ENCODE measurements around the gene DPH6.
"Not testable (repeated sequence)": the region's sequence is repeated elsewhere in the genome, so short reads cannot be mapped to it uniquely, and the experiment has no call there.

The DPH6 gene

DNA sequence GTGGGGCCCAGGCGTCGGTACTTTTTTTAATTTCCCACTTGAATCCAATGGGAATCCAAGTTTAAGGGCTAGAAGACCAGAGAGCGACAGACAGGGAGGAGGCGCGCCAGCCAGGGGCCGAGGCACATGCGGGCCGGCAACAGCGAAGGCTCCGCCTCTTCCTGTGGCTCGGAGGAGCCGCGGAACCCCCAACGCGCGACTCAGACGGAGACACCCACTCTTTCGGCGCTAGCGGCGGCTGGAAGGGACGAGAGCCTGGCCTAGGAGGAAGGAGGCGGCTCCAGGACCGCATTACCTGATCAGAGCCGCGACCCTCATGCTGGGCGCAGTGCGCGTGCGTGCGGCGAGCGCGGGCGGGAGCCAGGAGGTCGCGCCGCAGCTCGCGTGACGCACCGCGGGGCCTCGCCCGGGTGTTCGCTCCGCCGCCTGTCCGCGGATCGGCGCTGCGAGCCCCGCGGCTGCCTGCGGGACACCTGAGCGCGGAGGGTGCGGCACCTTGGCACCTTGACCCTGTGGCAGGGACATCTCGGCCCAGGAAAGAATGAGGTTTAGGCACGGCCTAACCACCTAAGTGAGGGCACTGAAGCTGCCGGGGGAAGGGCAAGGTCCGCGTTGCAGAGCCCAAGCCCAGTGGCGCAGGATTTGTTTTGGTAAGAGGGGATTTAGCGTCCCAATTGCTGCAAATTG, at the start of gene DPH6:
Gene DPH6 (minus strand): TSS at position 342 of the 687 bp plus-strand sequence. CDS start 24 bp downstream, at position 318.
- peak; percentile 57 for DNase-seq (ENCODE audit: low read depth, low spot score)

DNA sequence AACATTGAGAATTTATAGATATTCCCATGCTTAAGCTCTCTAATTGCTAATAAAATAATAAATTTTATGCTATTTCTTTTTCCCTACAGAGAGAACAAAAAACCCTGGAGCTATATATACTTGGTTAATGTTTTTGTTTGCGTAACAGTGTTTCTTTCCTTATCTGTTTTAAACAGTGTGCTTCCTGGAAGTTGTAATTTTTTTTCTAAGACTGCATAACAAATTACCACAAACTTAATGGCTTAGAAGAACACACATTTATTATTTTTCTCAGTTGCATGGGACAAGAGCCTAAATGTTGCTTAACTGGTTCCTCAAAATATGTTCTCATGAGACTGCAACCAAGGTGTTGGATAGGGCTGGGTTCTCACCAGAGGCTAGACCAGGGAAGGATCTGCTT, 49.7 kb upstream of the DPH6 start:
- no peak for DNase-seq (ENCODE audit: low read depth, low spot score)

DNA sequence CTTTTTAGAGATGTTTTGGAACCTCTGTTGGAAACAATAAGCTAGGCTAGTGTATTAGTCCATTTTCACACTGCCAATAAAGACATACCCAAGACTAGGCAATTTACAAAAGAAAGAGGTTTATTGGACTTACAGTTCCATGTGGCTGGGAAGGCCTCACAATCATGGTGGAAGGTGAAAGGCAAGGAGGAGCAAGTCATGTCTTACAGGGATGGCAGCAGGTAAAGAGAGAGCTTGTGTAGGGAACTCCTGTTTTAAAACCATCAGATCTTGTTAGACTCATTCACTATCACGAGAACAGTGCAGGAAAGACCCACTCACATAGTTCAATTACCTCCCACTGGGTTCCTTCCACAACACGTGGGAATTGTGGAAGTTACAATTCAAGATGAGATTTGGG, 46.0 kb upstream of the DPH6 start:
- DNase-seq (ENCODE audit: low read depth, low spot score): not testable (repeated sequence)

GRCh38 chr15:35583863-35584528, 38.0 kb upstream of the DPH6 start:
- DNase-seq (ENCODE audit: low read depth, low spot score): no peak

DNA sequence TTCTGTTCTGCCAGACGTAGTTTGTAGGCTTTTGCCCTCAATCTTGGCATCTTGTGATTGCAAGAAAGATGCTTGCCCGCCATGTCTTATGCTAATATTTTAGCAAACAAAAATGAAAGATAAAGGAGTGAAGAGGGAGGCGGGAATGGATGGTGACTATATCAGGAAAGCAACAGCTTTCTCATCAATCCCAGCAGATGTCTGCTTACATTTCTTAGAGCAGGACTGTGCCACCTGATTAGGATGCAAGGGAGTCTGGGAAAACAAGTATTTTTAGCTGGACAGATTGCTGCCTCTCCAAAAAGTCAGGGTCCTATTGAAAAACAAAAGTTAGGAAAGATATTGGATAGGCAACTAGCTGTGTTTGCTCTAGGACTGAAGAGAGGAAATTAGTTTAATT, 34.6 kb upstream of the DPH6 start:
- no peak for DNase-seq (ENCODE audit: low read depth, low spot score)

GRCh38 chr15:35567392-35567791, 21.4 kb upstream of the DPH6 start:
- no peak for DNase-seq (ENCODE audit: low read depth, low spot score)

GRCh38 chr15:35566991-35567390, 21.0 kb upstream of the DPH6 start:
- DNase-seq (ENCODE audit: low read depth, low spot score): no peak

DNA sequence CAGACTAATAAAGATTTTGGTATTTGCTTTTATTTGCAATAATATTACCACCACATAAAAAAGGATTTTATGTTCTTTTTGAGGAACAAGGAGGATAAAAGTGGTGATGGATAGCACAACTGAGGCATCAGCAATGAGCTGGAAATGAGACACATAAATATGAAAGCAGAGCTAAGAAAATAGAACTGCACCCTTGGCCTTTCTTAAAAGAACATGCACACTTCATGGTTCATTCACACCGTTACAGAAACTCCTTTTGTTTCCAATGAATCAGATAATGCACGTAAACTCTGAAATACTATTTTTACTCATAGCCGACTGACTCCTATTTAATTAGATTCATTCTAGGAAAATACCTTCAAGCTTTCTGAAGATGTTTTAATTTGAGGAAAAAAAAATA, 19.9 kb upstream of the DPH6 start:
- DNase-seq (ENCODE audit: low read depth, low spot score): no peak

DNA sequence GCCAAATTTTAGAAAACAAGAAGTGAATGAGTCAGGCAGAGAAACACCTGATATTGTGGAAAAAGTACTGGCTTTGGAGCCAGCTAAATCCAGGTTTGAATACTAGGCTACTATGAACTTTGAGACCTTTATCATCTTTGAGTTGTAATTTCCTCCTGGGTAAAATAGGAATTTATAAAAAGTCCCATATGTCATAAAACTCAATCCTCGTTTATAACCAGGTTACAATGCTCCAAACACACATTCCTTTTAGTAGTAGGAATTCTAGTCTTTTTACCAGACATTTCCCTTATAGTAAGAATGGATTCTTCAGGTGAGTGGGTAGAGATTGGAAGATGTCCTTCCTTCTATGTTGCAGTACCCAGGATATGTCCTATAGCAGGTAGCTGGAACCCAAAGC, 16.7 kb upstream of the DPH6 start:
- no peak for DNase-seq (ENCODE audit: low read depth, low spot score)

- DNase-seq (ENCODE audit: low read depth, low spot score): no peak
Observed at GRCh38 chr15:35561308-35561707, 15.3 kb upstream of the DPH6 start.

- no peak for DNase-seq (ENCODE audit: low read depth, low spot score)
Observed at GRCh38 chr15:35560870-35561269, 14.9 kb upstream of the DPH6 start.

- no peak for DNase-seq (ENCODE audit: low read depth, low spot score)
Observed at GRCh38 chr15:35560258-35560657, 14.3 kb upstream of the DPH6 start.

- DNase-seq (ENCODE audit: low read depth, low spot score): no peak
Observed at GRCh38 chr15:35559683-35560082, 13.7 kb upstream of the DPH6 start.

- DNase-seq (ENCODE audit: low read depth, low spot score): no peak
Observed at GRCh38 chr15:35557544-35557943, 11.6 kb upstream of the DPH6 start.

GRCh38 chr15:35557012-35557411, 11.0 kb upstream of the DPH6 start:
- DNase-seq (ENCODE audit: low read depth, low spot score): no peak

- no peak for DNase-seq (ENCODE audit: low read depth, low spot score)
Observed at GRCh38 chr15:35555244-35555643, 9.3 kb upstream of the DPH6 start.

DNA sequence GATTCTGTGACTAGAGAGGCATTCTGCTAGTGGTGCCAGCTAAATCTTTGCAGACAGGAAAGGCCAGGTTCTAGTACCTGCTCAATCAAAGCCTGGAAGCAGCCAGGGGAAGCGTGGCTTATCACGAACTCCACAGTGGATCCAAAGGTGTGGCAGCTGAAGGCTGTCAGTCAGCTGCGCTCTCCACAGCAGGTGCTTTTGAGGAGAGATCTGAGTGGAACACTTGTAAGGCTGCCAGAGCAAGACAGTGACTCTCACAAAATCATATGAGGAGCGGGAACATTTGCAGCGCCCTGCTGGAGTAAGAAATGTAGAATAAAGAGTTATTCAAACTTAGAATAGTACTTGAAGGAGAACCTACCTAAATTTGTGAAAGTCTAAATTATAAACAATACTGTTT, 5.0 kb upstream of the DPH6 start:
- no peak for DNase-seq (ENCODE audit: low read depth, low spot score)

DNA sequence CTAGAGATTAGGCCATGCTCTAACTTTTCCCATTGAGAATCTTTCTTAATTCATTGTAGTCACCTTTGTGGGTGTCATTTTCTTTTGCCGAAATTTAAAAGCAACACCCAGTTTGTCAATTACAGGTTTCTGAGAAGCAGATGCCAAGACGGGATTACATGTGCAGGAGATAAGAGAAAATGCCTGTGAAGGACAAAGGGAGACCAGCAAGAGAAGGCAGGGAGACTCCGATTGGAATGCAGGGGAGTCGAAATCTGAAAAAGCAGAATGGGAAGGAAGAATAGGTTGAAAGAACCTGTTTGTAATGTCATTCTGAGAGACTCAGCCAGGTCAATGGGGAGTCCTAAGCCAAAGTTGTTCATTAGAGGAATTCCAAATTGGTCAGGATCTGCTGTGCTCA, 3.6 kb upstream of the DPH6 start:
- no peak for DNase-seq (ENCODE audit: low read depth, low spot score)

GRCh38 chr15:35548435-35548834, 2.5 kb upstream of the DPH6 start:
- DNase-seq (ENCODE audit: low read depth, low spot score): no peak

- no peak for DNase-seq (ENCODE audit: low read depth, low spot score)
Observed at GRCh38 chr15:35547775-35548364, 1.9 kb upstream of the DPH6 start.

GRCh38 chr15:35546511-35547381, 781 bp upstream of the DPH6 start:
- no peak for DNase-seq (ENCODE audit: low read depth, low spot score)

GRCh38 chr15:35545316-35545823, 595 bp downstream of the DPH6 start:
- DNase-seq (ENCODE audit: low read depth, low spot score): no peak

All from smooth muscle cell of the brain vasculature (primary cell).